Osteoblast (primary cell): ENCODE data around the gene AGL. TPM values are rescaled to one million over a fixed set of nuclear protein-coding genes. Genes with fewer than 3 reads are reported as not detected.
"Not testable (repeated sequence)": the region's sequence is repeated elsewhere in the genome, so short reads cannot be mapped to it uniquely, and the experiment has no call there.

ENCODE experiments used
- DNase-seq: peaks from one replicate; pipeline ENCODE4 v3.0.0; 2011; ENCODE audit warnings: low spot score, mixed read lengths; ENCODE audit not compliant: insufficient read length; ENCODE audit errors: missing footprints
- H2AFZ ChIP-seq: 2 replicates; pipeline ENCODE4 v1.6.0; 2011; ENCODE audit warnings: mild to moderate bottlenecking, low read length
- H3K27ac ChIP-seq: 2 replicates; pipeline ENCODE4 v1.5.1; 2011; ENCODE audit warnings: mild to moderate bottlenecking, low read depth, low read length, moderate library complexity
- H3K27me3 ChIP-seq: 2 replicates; pipeline ENCODE4 v1.6.0; 2012; ENCODE audit warnings: mild to moderate bottlenecking, control low read depth, inconsistent platforms, low read length, moderate library complexity; ENCODE audit not compliant: insufficient read depth
- H3K36me3 ChIP-seq: 2 replicates; pipeline ENCODE4 v1.5.1; 2011; ENCODE audit warnings: mild to moderate bottlenecking, low read length, control low read depth, moderate library complexity; ENCODE audit not compliant: insufficient read depth
- H3K4me1 ChIP-seq: 2 replicates; pipeline ENCODE4 v1.5.1; 2011; ENCODE audit warnings: mild to moderate bottlenecking, low read length, control low read depth, moderate library complexity; ENCODE audit not compliant: insufficient read depth
- H3K4me2 ChIP-seq: 2 replicates; pipeline ENCODE4 v1.6.0; 2011; ENCODE audit warnings: mild to moderate bottlenecking, low read length; ENCODE audit not compliant: insufficient read depth
- H3K4me3 ChIP-seq: fragments of 200-600 bp; sonication (generic); 3 replicates; pipeline ENCODE4 v1.5.1; 2012; ENCODE audit warnings: mild to moderate bottlenecking, low read length, inconsistent platforms; ENCODE audit not compliant: insufficient read depth
- H3K79me2 ChIP-seq: 2 replicates; pipeline ENCODE4 v1.6.0; 2012; ENCODE audit warnings: mild to moderate bottlenecking, low read length, control low read depth, inconsistent platforms; ENCODE audit not compliant: insufficient read depth
- H3K9me3 ChIP-seq: 2 replicates; pipeline ENCODE4 v1.5.1; 2011; ENCODE audit warnings: low read depth, low read length, control low read depth
- H4K20me1 ChIP-seq: 2 replicates; pipeline ENCODE4 v1.6.0; 2012; ENCODE audit warnings: mild to moderate bottlenecking, low read length, control low read depth; ENCODE audit not compliant: insufficient read depth
- total RNA-seq: library from RNA; depleted of rRNA; stranded (reverse); fragments of >200 nt; gene quantifications from 2 replicates; pipeline ENCODE4 v1.2.3, GENCODE V29; 2012
- TF ChIP-seq, protein P1 (sequence below): IDR thresholded peaks from 2 replicates; pipeline ENCODE4 v1.5.1; 2011; ENCODE audit warnings: mild to moderate bottlenecking, low read depth, low read length, moderate library complexity; ENCODE audit errors: extremely low read depth

The AGL gene
- total RNA-seq, 1 donor, result 17.7 TPM

DNA sequence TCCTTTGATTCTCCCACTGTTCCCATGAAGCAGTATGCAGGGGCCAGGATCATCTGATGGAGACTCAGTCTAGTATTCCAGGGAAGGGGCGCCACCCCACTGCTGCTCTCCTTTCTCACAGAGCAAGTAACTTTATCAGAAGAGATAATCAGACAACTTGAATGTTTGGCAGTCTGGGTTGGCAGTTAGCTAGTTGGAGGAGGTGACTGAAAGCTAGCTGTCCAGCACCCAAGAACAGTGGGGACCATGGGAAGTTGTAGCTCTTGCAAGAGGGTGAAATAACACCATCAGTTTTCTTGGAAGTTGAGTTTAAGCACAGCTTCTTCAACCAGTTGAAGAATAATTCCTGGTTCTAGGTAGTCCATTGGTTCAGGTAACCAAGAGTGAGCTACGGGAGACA is 22.2 kb upstream of the AGL start:
- no peak overlapping the region for H3K4me3 ChIP-seq

DNA sequence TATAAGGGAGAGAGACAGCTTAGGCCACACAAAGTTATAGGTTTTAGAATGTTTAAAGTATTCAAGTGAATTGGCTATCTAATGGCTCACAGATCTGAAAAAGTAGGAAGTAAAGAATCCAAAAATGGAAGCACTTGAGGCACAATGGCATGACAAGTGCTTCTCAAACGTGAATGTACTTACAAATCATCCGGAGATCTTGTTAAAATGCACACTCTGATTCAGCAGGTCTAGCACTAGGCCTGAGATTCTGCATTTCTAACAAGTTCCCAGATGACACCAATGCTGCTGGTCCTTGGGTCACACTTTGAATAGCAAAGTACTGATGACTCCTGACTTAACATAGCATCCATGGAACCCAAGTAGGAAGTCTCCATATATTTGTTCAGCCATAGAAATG is 20.9 kb upstream of the AGL start:
- H3K27ac ChIP-seq, result no peak overlapping the region
- no peaks in the 10 kb centered on the region for H3K9me3 ChIP-seq
- no peak overlapping the region for H3K4me2 ChIP-seq
- H3K27me3 ChIP-seq, result no peaks in the 10 kb centered on the region
- no peaks in the 10 kb centered on the region for H3K4me1 ChIP-seq
- no peak for DNase-seq
- H3K4me3 ChIP-seq, result no peak overlapping the region
- no peaks in the 10 kb centered on the region for H3K79me2 ChIP-seq
- H2AFZ ChIP-seq, result no peak overlapping the region
- TF ChIP-seq, protein P1, sequence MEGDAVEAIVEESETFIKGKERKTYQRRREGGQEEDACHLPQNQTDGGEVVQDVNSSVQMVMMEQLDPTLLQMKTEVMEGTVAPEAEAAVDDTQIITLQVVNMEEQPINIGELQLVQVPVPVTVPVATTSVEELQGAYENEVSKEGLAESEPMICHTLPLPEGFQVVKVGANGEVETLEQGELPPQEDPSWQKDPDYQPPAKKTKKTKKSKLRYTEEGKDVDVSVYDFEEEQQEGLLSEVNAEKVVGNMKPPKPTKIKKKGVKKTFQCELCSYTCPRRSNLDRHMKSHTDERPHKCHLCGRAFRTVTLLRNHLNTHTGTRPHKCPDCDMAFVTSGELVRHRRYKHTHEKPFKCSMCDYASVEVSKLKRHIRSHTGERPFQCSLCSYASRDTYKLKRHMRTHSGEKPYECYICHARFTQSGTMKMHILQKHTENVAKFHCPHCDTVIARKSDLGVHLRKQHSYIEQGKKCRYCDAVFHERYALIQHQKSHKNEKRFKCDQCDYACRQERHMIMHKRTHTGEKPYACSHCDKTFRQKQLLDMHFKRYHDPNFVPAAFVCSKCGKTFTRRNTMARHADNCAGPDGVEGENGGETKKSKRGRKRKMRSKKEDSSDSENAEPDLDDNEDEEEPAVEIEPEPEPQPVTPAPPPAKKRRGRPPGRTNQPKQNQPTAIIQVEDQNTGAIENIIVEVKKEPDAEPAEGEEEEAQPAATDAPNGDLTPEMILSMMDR, result no peak
- no peaks in the 10 kb centered on the region for H4K20me1 ChIP-seq
- no peaks in the 10 kb centered on the region for H3K36me3 ChIP-seq

More for the DNA sequence above, 22.2 kb upstream of the AGL start:
- no peak for DNase-seq
- H3K4me2 ChIP-seq, result no peak overlapping the region
- H3K36me3 ChIP-seq, result no peaks in the 10 kb centered on the region
- H2AFZ ChIP-seq, result no peak overlapping the region
- TF ChIP-seq, protein P1, result no peak
- no peaks in the 10 kb centered on the region for H4K20me1 ChIP-seq
- no peaks in the 10 kb centered on the region for H3K4me1 ChIP-seq
- no peaks in the 10 kb centered on the region for H3K27me3 ChIP-seq
- H3K27ac ChIP-seq, result no peak overlapping the region
- H3K79me2 ChIP-seq, result no peaks in the 10 kb centered on the region
- H3K9me3 ChIP-seq, result no peaks in the 10 kb centered on the region

DNA sequence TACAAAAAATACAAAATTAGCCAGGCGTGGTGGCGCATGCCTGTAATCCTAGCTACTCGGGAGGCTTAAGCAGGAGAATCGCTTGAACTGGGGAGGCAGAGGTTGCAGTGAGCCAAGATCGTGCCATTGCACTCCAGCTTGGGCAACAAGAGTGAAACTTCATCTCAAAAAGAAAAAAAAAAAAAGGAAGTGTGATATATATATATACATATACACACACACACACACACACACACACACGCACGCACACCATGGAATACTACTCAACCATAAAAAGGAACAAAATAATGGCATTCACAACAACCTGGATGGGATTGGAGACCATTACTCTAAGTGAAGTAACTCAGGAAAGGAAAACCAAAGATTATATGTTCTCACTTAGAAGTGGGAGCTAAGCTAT is 16.2 kb upstream of the AGL start:
- not testable (repeated sequence) for H3K36me3 ChIP-seq, H3K4me1 ChIP-seq, H3K4me3 ChIP-seq, H3K9me3 ChIP-seq, H2AFZ ChIP-seq, H3K79me2 ChIP-seq, DNase-seq, H3K4me2 ChIP-seq, H4K20me1 ChIP-seq, H3K27ac ChIP-seq, H3K27me3 ChIP-seq

DNA sequence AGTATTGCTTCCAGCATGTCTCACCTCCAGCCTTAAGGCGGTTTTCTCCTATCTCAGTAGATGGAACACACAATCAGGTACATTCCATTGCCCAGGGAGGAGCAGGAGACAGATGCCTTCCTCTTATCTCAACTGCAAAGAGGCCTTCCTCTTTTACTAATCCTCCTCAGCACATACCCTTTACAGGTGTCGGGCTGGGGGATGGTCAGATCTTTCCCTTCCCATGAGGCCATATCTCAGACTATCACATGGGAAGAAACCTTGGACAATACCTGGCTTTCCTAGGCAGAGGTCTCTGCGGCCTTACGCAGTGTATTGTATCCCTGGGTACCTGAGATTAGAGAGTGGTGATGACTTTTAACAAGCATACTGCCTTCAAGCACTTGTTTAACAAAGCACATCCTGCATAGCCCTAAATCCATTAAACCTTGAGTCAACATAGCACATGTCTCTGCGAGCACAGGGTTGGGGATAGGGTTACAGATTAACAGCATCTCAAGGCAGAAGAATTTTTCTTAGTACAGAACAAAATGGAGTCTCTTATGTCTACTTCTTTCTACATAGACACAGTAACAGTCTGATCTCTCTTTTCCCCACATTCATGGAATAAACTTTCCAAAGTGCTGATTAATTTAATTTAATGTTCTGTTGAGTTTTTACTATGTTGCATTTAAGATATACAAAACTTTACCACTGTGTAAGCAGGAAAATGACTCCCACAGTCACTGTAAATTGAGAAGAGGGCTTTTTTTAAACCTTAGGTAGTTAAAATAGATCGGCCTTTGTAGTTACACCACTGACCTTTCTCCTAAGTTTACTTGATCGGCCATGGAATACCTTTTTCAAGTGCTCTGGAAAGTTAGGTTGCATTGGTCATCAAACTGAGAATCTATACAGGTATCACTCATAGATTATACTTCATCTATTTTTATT is 13.7 kb upstream of the AGL start:
- not testable (repeated sequence) for H3K79me2 ChIP-seq, H3K36me3 ChIP-seq, H3K27ac ChIP-seq, H3K27me3 ChIP-seq, H3K9me3 ChIP-seq, H3K4me2 ChIP-seq, H3K4me3 ChIP-seq, DNase-seq, H4K20me1 ChIP-seq, H3K4me1 ChIP-seq
- peak overlapping the region; percentile 47 for H2AFZ ChIP-seq

DNA sequence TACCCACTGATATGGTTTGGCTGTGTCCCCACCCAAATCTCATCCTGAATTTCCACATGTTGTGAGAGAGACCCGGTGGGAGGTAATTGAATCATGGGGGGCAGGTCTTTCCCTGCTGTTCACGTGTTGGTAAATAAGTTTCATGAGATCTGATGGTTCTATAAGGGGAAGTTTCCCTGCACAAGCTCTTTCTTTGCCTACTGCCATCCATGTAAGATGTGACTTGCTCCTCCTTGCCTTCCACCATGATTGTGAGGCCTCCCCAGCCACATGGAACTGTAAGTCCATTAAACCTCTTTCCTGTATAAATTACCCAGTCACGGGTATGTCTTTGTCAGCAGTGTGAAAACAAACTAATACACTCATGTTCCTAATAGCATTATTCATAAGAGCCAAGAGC is 9.8 kb upstream of the AGL start:
- H4K20me1 ChIP-seq, H3K27me3 ChIP-seq, H3K27ac ChIP-seq, H3K4me1 ChIP-seq, H3K9me3 ChIP-seq, H2AFZ ChIP-seq, H3K4me2 ChIP-seq, H3K4me3 ChIP-seq, H3K79me2 ChIP-seq, H3K36me3 ChIP-seq, DNase-seq: not testable (repeated sequence)
